ENCODE measurements around the gene WDR18. TPM values are rescaled to one million over a fixed set of nuclear protein-coding genes. Genes with fewer than 3 reads are reported as not detected.
A peak's percentile ranks its signal among the peaks of the same experiment; 100 is the strongest.

The WDR18 gene
- total and polyA plus RNA-seq, 4 donors: 24.3 to 45.3 (median 37.7) TPM

GRCh38 chr19:977058-977464, 7.1 kb upstream of the WDR18 start:
- WGBS: 86% methylated on average over 24 of the region's 24 CpGs
- Histone ChIP-seq H3K9me3 (ENCODE audit: control insufficient read depth in 4 of 4, low read length in 3 of 4) (no peaks in the 10 kb centered on the region), H3K27me3 (ENCODE audit: control insufficient read depth in 4 of 4, insufficient read depth in 4 of 4, low read length in 3 of 4) (no peaks in the 10 kb centered on the region), H3K4me1 (ENCODE audit: control insufficient read depth in 4 of 4, insufficient read depth in 4 of 4, low read length in 3 of 4) (peaks cover 6 to 11% (median 9%) of the 10 kb centered on the region in 4 donors), H3K36me3 (ENCODE audit: control insufficient read depth in 4 of 4, insufficient read depth in 3 of 4, low read depth in 1 of 4, low read length in 3 of 4) (peaks cover 0 to 2% (median 0%) of the 10 kb centered on the region in 4 donors), H3K27ac (ENCODE audit: low read depth in 1 of 2, low read length in 2 of 2) (no peak overlapping the region), H3K9ac (ENCODE audit: low read depth in 1 of 2, low read length in 2 of 2) (no peak overlapping the region), H3K4me3 (ENCODE audit: low read depth in 1 of 3, low read length in 3 of 3) (no peak overlapping the region)
- TF ChIP-seq TAF1 (conservative IDR thresholded peaks at IDR 0.05) (no peak), HNF4G (IDR thresholded peaks at IDR 0.05) (no peak), NR2F2 (IDR thresholded peaks at IDR 0.05) (no peak), SP1 (IDR thresholded peaks at IDR 0.05) (no peak), MAX (IDR thresholded peaks at IDR 0.05) (no peak), EGR1 (IDR thresholded peaks at IDR 0.05; ENCODE audit: low read depth in 2 of 2) (no peak)
- TF ChIP-seq, protein P1, sequence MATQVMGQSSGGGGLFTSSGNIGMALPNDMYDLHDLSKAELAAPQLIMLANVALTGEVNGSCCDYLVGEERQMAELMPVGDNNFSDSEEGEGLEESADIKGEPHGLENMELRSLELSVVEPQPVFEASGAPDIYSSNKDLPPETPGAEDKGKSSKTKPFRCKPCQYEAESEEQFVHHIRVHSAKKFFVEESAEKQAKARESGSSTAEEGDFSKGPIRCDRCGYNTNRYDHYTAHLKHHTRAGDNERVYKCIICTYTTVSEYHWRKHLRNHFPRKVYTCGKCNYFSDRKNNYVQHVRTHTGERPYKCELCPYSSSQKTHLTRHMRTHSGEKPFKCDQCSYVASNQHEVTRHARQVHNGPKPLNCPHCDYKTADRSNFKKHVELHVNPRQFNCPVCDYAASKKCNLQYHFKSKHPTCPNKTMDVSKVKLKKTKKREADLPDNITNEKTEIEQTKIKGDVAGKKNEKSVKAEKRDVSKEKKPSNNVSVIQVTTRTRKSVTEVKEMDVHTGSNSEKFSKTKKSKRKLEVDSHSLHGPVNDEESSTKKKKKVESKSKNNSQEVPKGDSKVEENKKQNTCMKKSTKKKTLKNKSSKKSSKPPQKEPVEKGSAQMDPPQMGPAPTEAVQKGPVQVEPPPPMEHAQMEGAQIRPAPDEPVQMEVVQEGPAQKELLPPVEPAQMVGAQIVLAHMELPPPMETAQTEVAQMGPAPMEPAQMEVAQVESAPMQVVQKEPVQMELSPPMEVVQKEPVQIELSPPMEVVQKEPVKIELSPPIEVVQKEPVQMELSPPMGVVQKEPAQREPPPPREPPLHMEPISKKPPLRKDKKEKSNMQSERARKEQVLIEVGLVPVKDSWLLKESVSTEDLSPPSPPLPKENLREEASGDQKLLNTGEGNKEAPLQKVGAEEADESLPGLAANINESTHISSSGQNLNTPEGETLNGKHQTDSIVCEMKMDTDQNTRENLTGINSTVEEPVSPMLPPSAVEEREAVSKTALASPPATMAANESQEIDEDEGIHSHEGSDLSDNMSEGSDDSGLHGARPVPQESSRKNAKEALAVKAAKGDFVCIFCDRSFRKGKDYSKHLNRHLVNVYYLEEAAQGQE (IDR thresholded peaks at IDR 0.05): no peak
- TF ChIP-seq, protein P2, sequence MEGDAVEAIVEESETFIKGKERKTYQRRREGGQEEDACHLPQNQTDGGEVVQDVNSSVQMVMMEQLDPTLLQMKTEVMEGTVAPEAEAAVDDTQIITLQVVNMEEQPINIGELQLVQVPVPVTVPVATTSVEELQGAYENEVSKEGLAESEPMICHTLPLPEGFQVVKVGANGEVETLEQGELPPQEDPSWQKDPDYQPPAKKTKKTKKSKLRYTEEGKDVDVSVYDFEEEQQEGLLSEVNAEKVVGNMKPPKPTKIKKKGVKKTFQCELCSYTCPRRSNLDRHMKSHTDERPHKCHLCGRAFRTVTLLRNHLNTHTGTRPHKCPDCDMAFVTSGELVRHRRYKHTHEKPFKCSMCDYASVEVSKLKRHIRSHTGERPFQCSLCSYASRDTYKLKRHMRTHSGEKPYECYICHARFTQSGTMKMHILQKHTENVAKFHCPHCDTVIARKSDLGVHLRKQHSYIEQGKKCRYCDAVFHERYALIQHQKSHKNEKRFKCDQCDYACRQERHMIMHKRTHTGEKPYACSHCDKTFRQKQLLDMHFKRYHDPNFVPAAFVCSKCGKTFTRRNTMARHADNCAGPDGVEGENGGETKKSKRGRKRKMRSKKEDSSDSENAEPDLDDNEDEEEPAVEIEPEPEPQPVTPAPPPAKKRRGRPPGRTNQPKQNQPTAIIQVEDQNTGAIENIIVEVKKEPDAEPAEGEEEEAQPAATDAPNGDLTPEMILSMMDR (IDR thresholded peaks at IDR 0.05; ENCODE audit: low read depth, low read length, missing input control): no peak
- no peak for DNase-seq (ENCODE audit: low spot score)

DNA sequence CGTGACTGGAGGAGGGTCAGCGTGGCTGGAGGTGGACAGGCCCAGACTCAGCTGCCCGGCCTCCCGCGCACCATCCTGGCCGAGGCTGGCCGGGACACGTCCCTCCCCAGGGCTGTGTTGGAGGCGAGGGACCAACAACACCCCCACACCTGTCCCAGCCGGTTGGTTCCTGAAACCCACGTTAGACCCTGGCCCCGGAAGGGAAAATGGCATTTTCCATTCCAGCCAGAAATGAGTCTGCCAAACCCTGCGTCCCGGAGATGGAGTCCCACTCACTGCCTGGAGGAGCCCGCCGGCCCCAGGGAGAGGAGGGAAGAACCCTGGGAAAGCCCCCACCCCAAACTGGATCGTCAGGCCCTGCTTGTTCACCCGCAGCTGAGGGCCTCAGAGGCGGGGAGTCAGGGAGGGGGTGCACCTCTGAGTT, 4.8 kb upstream of the WDR18 start:
- Histone ChIP-seq H3K36me3 (ENCODE audit: control insufficient read depth in 4 of 4, insufficient read depth in 3 of 4, low read depth in 1 of 4, low read length in 3 of 4) (no peaks in the 10 kb centered on the region), H3K4me3 (ENCODE audit: low read depth in 1 of 3, low read length in 3 of 3) (no peak overlapping the region), H3K27ac (ENCODE audit: low read depth in 1 of 2, low read length in 2 of 2) (no peak overlapping the region), H3K9ac (ENCODE audit: low read depth in 1 of 2, low read length in 2 of 2) (no peak overlapping the region), H3K9me3 (ENCODE audit: control insufficient read depth in 4 of 4, low read length in 3 of 4) (no peaks in the 10 kb centered on the region), H3K27me3 (ENCODE audit: control insufficient read depth in 4 of 4, insufficient read depth in 4 of 4, low read length in 3 of 4) (no peaks in the 10 kb centered on the region), H3K4me1 (ENCODE audit: control insufficient read depth in 4 of 4, insufficient read depth in 4 of 4, low read length in 3 of 4) (peaks cover 11 to 24% (median 17%) of the 10 kb centered on the region in 4 donors)
- WGBS: 86% methylated on average over 19 of the region's 19 CpGs
- DNase-seq (ENCODE audit: low spot score): no peak
- TF ChIP-seq FOXA2 (IDR thresholded peaks at IDR 0.05) (no peak), EGR1 (IDR thresholded peaks at IDR 0.05; ENCODE audit: low read depth in 2 of 2) (no peak)

- H3K36me3 ChIP-seq (ENCODE audit: control insufficient read depth in 4 of 4, insufficient read depth in 3 of 4, low read depth in 1 of 4, low read length in 3 of 4): no peaks in the 10 kb centered on the region
- H3K27ac ChIP-seq (ENCODE audit: low read depth in 1 of 2, low read length in 2 of 2): peak overlapping the region; percentile 34 to 46
- 23% methylated on average over 32 of the region's 32 CpGs for WGBS
- peak; percentile 83 for DNase-seq (ENCODE audit: low spot score)
- no peaks in the 10 kb centered on the region for H3K9me3 ChIP-seq (ENCODE audit: control insufficient read depth in 4 of 4, low read length in 3 of 4)
- peaks cover 11 to 33% (median 25%) of the 10 kb centered on the region in 4 donors for H3K4me1 ChIP-seq (ENCODE audit: control insufficient read depth in 4 of 4, insufficient read depth in 4 of 4, low read length in 3 of 4)
- H3K4me3 ChIP-seq (ENCODE audit: low read depth in 1 of 3, low read length in 3 of 3): peak overlapping the region in 2 of 3 donors; percentile 16 to 24
- no peaks in the 10 kb centered on the region for H3K27me3 ChIP-seq (ENCODE audit: control insufficient read depth in 4 of 4, insufficient read depth in 4 of 4, low read length in 3 of 4)
- no peak overlapping the region for H3K9ac ChIP-seq (ENCODE audit: low read depth in 1 of 2, low read length in 2 of 2)
- TF ChIP-seq, protein P3, sequence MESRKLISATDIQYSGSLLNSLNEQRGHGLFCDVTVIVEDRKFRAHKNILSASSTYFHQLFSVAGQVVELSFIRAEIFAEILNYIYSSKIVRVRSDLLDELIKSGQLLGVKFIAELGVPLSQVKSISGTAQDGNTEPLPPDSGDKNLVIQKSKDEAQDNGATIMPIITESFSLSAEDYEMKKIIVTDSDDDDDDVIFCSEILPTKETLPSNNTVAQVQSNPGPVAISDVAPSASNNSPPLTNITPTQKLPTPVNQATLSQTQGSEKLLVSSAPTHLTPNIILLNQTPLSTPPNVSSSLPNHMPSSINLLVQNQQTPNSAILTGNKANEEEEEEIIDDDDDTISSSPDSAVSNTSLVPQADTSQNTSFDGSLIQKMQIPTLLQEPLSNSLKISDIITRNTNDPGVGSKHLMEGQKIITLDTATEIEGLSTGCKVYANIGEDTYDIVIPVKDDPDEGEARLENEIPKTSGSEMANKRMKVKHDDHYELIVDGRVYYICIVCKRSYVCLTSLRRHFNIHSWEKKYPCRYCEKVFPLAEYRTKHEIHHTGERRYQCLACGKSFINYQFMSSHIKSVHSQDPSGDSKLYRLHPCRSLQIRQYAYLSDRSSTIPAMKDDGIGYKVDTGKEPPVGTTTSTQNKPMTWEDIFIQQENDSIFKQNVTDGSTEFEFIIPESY (IDR thresholded peaks at IDR 0.05): no peak
- TF ChIP-seq FOXA1 (IDR thresholded peaks at IDR 0.05) (no peak), JUND (IDR thresholded peaks at IDR 0.05) (no peak), HNF4G (IDR thresholded peaks at IDR 0.05) (no peak), RXRA (IDR thresholded peaks at IDR 0.05) (peak; percentile 79 to 80), TAF1 (conservative IDR thresholded peaks at IDR 0.05) (no peak), YY1 (IDR thresholded peaks at IDR 0.05) (peak; percentile 19), EGR1 (IDR thresholded peaks at IDR 0.05; ENCODE audit: low read depth in 2 of 2) (peak in 1 of 2 donors; percentile 30)
- TF ChIP-seq, protein P2 (IDR thresholded peaks at IDR 0.05; ENCODE audit: low read depth, low read length, missing input control): no peak
These were observed 3.8 kb upstream of the WDR18 start for GRCh38 chr19:980133-980998.
